Urinary bladder (tissue), 4 donors: ENCODE data around the gene SPDEF. TPM values are rescaled to one million over a fixed set of nuclear protein-coding genes. Genes with fewer than 3 reads are reported as not detected.

Source experiments
- DNase-seq: peaks from one replicate; pipeline ENCODE4 v3.0.0-alpha.2; 2015; ENCODE audit errors: extremely low spot score
- H3K27ac ChIP-seq: one replicate; pipeline ENCODE4 v1.5.1; 2013; ENCODE audit warnings: low read depth, mild to moderate bottlenecking, moderate library complexity
- H3K36me3 ChIP-seq: one replicate; pipeline ENCODE4 v1.6.1; 2013; ENCODE audit warnings: mild to moderate bottlenecking, moderate library complexity; ENCODE audit not compliant: insufficient read depth
- H3K4me1 ChIP-seq: one replicate; pipeline ENCODE4 v1.6.1; 2013; ENCODE audit warnings: mild to moderate bottlenecking, moderate library complexity; ENCODE audit not compliant: insufficient read depth
- H3K4me3 ChIP-seq: one replicate; pipeline ENCODE4 v1.5.1; 2013; ENCODE audit warnings: low read depth, low read length
- WGBS: extraction: QIAGEN DNeasy Blood & Tissue Kit; methylation state at CpG from one replicate; pipeline ENCODE4 v1.1.7; 2013; 5-methylcytosine and 5-hydroxymethylcytosine counted together
- polyA plus RNA-seq: library from polyadenylated mRNA; stranded (reverse); fragments of 200-250 nt; gene quantifications from one replicate; pipeline ENCODE4 v1.2.3, GENCODE V29; 2013
- total RNA-seq: library from RNA; depleted of rRNA; stranded (reverse); fragments of >200 nt; gene quantifications from one replicate; pipeline ENCODE4 v1.2.3, GENCODE V29; 2014
- donor health status: healthy with polysubstance abuse.
- donor health status: healthy.

The SPDEF gene
- total and polyA plus RNA-seq, 2 donors = 0.16 TPM

DNA sequence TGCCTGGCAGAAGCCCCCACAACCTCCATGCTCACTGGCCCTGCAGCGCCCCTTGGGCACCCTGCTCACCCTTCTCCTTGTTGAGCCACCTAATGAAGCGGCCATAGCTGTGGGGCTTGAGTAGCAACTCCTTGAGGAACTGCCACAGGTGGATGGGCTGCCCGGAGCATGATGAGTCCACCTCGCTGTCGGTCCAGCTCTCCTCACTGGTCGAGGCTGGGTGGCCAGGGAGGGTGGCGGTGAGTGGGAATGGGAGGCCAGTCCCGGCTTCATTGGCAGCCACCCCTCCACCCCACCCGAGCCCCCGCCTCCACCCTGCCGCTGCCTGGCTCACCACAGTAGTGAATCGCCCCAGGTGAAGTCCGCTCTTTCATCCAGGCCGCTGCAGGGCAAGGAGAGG is 16.9 kb downstream of the SPDEF start:
- DNase-seq = no peak
- Histone ChIP-seq H3K36me3 (no peaks in the 10 kb centered on the region), H3K4me3 (no peak overlapping the region), H3K4me1 (no peaks in the 10 kb centered on the region), H3K27ac (no peak overlapping the region)
- WGBS = 77% methylated on average over 14 of the region's 14 CpGs

DNA sequence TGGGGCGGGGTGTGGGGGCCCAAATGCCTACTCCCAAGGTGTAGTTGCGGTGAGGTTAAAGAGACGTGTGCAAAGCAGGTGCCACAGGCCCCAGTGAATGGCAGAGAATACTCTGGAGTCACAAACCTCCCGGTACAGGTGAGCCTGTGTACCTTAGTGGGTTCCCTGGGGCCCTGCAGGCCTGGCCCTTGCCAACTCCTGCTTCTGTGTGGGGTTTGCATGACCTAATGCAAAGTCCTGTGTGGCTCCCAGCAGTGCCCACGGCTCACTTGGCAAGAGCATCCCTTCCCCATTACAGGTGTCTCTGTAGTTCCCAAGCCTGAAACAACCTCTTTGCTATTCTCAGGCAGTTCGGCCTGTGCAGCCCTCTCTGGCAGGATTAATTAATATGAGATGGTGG is 17.5 kb downstream of the SPDEF start:
- H3K27ac ChIP-seq = no peak overlapping the region
- no peak for DNase-seq
- no peaks in the 10 kb centered on the region for H3K36me3 ChIP-seq
- no peak overlapping the region for H3K4me3 ChIP-seq
- H3K4me1 ChIP-seq = no peaks in the 10 kb centered on the region
- 93% methylated on average over 6 of the region's 6 CpGs for WGBS

- WGBS = 94% methylated on average over 19 of the region's 19 CpGs
- no peak overlapping the region for H3K27ac ChIP-seq
- H3K36me3 ChIP-seq = no peaks in the 10 kb centered on the region
- H3K4me3 ChIP-seq = no peak overlapping the region
- no peaks in the 10 kb centered on the region for H3K4me1 ChIP-seq
- no peak for DNase-seq
Measured at GRCh38 chr6:34537922-34538550, 18.1 kb downstream of the SPDEF start.

- Histone ChIP-seq H3K4me3 (no peak overlapping the region), H3K36me3 (no peaks in the 10 kb centered on the region), H3K27ac (no peak overlapping the region), H3K4me1 (no peaks in the 10 kb centered on the region)
- DNase-seq = no peak
- WGBS = 91% methylated on average over 15 of the region's 15 CpGs
Measured at GRCh38 chr6:34536959-34537848, 18.9 kb downstream of the SPDEF start.

GRCh38 chr6:34536251-34536958 is 19.7 kb downstream of the SPDEF start:
- Histone ChIP-seq H3K36me3 (no peaks in the 10 kb centered on the region), H3K4me1 (no peaks in the 10 kb centered on the region), H3K4me3 (no peak overlapping the region), H3K27ac (no peak overlapping the region)
- DNase-seq = no peak
- 77% methylated on average over 3 of the region's 3 CpGs for WGBS

DNA sequence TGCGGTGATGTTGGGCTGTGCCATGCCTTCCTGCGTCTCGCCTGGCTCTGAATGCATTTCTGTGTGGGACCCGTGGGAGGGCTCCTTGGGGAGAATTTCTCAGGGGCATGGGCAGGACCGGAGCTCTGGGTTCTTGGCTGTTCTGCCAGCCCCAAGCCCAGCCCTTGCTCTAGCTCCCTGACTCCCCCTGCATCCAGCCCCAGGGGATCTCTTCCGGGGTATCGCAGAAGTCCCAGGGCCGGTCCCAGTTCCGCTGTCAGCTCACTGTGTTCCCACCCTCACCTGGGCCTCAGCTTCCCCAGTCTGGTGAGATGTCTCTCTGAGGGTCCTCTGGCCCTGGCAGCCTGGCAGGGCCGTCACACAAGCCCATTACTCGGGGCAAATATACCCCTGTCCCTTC is 20.5 kb downstream of the SPDEF start:
- no peak overlapping the region for H3K27ac ChIP-seq
- WGBS = 90% methylated on average over 11 of the region's 11 CpGs

GRCh38 chr6:34535199-34535598 is 20.9 kb downstream of the SPDEF start:
- no peak overlapping the region for H3K27ac ChIP-seq
- no peaks in the 10 kb centered on the region for H3K36me3 ChIP-seq
- no peaks in the 10 kb centered on the region for H3K4me1 ChIP-seq
- DNase-seq = no peak
- 95% methylated on average over 6 of the region's 6 CpGs for WGBS
- H3K4me3 ChIP-seq = no peak overlapping the region

More for the DNA sequence above, 20.5 kb downstream of the SPDEF start:
- Histone ChIP-seq H3K4me1 (no peaks in the 10 kb centered on the region), H3K36me3 (no peaks in the 10 kb centered on the region), H3K4me3 (no peak overlapping the region)
- DNase-seq = no peak

- Histone ChIP-seq H3K4me3 (no peak overlapping the region), H3K4me1 (no peaks in the 10 kb centered on the region)
- WGBS = 91% methylated on average over 16 of the region's 16 CpGs
Measured at GRCh38 chr6:34534656-34535055, 21.5 kb downstream of the SPDEF start.

GRCh38 chr6:34534146-34534545 is 22.0 kb downstream of the SPDEF start:
- WGBS = 83% methylated on average over 6 of the region's 6 CpGs
- H3K4me1 ChIP-seq = no peaks in the 10 kb centered on the region
- H3K27ac ChIP-seq = no peak overlapping the region

More at GRCh38 chr6:34534656-34535055, 21.5 kb downstream of the SPDEF start:
- no peak for DNase-seq
- Histone ChIP-seq H3K27ac (no peak overlapping the region), H3K36me3 (no peaks in the 10 kb centered on the region)

GRCh38 chr6:34532230-34532629 is 23.9 kb downstream of the SPDEF start:
- Histone ChIP-seq H3K27ac (no peak overlapping the region), H3K4me3 (no peak overlapping the region), H3K4me1 (no peaks in the 10 kb centered on the region), H3K36me3 (no peaks in the 10 kb centered on the region)
- no peak for DNase-seq
- WGBS = 87% methylated on average over 15 of the region's 15 CpGs

More at GRCh38 chr6:34534146-34534545, 22.0 kb downstream of the SPDEF start:
- no peaks in the 10 kb centered on the region for H3K36me3 ChIP-seq
- no peak for DNase-seq
- H3K4me3 ChIP-seq = no peak overlapping the region

- DNase-seq = peak; percentile 71
- H3K27ac ChIP-seq = no peak overlapping the region
- no peaks in the 10 kb centered on the region for H3K4me1 ChIP-seq
- no peak overlapping the region for H3K4me3 ChIP-seq
- no peaks in the 10 kb centered on the region for H3K36me3 ChIP-seq
- WGBS = 87% methylated on average over 29 of the region's 29 CpGs
Measured at GRCh38 chr6:34531580-34532201, 24.4 kb downstream of the SPDEF start.

DNA sequence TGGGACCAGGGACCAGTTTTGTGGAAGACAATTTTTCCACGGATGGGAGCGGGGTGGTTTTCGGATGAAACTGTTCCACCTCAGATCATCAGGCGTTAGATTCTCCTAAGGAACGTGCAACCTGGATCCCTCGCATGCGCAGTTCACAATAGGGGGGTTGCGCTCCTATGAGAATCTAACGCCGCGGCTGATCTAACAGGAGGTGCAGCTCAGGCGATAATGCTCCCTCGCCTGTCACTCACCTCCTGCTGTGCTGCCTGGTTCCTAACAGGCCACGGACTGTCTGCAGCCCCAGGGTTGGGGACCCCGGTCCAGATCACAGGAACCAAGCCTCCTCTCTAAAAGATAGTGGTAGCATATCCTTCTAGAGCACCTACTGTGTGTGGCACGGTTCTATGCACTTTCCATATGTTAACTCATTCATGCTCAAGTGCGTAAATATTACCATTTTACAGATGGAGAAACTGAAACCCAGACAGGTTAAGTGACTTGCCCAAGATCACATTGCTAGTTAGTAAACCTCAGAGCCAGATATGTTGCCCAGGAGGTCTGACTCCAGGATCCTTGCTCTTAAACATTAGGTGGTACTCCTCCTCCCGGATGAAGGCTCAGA is 25.3 kb downstream of the SPDEF start:
- DNase-seq = no peak
- no peaks in the 10 kb centered on the region for H3K4me1 ChIP-seq
- no peak overlapping the region for H3K27ac ChIP-seq
- whole genome bisulfite sequencing = 92% methylated on average over 18 of the region's 18 CpGs
- H3K36me3 ChIP-seq = no peaks in the 10 kb centered on the region
- no peak overlapping the region for H3K4me3 ChIP-seq
